GM21390 (cell line): ENCODE data around the gene ATP8A2.

Source experiments
- ATAC-seq: cut with Tn5 transposase; IDR thresholded peaks from one replicate; pipeline ENCODE4 v1.9.1; 2021; ENCODE audit not compliant: unreplicated experiment

ATP8A2 gene

DNA sequence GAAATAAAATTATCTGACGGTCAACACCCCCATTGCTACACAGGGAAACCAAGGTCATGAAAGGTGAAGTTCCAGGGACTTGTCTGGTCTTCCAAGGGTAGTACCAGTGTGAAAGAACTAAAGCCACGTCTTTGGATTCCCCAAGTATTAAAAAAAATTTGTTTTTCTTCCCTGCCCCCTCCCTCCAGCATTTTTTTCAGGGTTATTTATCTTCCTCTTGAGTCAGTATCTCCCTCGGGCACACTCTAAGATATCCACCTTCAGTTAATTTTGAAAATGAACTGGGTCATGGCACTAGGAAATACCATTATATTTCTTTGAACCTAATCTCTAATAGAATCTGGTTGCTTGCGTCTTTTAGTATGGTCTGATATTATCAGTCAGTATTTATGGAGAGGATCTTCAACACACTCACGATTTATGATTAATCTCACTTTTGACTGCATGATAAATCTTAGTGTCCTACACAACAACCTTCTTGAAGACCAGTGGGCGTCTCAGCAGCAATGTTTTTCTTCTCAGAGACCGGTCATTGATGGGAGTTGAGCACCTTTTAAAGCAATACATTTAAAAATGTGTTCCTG lies 9.1 kb downstream of the ATP8A2 start:
- no peak for ATAC-seq

DNA sequence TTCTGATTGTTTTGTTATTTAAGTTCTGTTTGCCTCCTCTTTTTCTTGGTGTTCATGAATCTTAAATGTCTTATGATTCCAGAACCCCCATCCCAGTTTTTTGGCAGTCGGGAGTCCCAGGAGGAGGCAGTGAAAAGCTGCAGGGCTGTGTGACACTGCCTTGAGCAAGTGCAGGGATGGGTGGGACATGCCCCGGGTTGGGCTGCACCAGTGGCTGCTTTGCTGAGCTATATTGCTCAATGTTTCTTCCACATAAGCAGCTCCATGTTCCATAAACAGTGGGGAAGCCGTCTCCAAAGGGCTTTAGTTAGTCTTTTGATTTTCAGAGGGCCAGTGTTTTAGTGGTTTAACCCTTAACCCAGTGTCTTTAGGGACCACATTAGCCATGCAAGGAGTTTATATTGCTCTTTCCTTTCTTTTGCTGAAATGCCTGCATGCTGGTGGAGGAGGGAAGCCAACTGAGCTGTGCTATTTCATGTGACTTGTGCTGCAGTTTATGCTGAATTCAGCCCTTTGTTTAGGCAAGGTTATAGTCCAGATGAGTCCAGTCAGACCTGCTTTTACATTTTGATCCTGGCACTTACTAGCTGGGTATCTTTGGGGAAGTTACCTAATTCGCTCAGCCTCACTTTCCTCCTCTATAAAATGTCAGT lies 13.1 kb downstream of the ATP8A2 start:
- ATAC-seq, result no peak

DNA sequence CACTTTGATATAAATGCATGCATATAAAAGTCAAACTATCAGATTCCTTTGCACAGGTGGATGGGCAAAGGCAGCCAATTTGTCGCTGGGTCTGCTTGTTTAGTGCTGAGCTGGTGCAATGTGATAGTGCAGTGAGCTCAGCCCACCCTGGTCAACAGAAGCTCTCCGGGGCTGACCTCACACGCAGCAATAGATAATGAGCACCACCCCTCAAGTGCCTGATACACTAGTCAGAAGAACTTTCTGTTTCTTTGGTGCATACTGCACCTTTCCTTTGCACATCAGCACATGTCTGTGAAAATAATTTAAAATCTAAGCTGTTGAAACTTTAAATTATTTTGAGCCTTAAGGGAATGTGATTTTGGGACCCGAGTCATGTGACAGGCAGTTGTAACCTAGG lies 20.2 kb downstream of the ATP8A2 start:
- ATAC-seq, result no peak

DNA sequence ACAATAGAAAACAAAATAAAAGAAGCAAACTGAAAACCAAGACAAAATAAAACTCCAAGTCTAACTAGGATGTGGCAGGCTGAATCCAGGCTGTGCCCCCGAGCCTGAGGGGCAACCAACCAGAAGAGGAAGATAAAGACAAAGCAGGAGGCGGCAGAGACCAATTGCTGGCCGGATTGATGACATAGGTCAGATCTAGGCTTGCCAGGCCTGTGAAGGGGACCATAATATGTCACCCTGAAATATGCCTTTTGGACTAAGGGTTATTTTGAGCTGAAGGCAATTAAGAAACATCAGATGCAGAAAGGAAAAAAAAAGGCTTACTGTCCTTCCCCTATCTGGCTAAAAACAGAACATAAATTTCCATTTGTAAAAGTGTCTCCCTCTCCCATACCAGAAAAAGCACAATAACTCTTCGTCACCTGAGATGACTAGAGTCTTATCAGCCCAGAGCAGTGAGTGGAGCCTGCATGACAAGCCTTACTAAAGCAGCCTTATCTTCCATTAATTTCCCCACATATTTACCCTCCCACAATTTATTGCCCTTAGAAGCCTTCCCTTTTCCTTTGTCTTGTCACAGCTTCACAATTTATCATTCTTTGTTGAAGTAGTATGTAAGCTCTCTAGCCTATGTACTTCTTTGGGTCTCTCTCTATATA lies 22.8 kb downstream of the ATP8A2 start:
- ATAC-seq, result no peak

DNA sequence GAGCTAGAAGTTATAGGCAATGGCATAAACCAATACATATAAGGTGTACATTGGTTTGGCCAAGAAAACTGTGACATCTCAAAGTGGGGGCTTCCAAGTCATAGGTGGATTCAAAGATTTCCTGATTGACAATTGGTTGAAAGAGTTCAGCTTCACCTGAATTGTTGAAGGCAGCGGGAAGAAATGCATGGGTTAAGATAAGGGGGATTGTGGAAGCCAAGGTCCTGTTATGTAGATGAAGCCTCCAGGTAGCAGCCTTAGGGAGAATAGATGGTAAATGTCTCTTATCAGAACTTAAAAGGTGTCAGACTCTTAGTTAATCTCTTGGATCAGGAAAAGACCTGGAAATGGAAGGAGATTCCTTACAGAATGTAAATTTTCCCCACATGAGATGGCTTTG lies 26.0 kb downstream of the ATP8A2 start:
- ATAC-seq, result no peak

DNA sequence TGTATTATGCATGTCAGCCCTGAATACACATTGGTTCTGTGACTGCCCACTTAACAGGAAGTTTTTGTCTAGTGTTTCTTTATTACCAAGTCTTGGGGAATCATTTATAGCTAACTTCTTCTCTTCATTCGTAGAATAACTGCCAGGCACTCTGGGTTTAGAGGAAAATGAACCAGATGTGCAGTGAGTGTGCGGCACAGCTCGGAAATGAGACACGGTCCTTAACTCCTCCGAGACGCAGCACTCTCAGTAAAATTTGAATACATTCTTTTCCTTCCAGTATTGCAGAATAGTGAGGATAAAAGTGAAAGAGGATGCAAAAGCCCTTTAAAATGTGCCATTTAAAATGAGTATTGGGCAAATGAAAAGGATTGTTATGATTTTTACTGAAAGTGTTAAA lies 29.2 kb downstream of the ATP8A2 start:
- ATAC-seq, result no peak

DNA sequence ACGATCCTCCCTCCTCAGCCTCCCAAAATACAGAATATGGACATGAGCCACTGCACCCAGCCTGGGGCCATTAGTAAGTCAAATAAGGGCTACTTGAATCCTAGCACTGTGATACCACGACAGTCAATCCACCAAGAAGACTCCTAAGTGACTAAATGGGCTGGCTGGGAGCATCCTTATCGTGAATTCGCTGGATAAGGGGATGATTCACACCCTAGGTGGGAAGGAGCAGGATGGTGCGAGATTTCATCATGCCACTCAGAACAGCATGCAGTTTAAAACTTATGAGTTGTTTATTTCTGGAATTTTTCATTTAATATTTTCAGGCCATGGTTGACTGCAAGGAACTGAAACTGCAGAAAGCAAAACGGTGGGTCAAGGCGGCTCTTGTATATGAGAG lies 30.2 kb downstream of the ATP8A2 start:
- no peak for ATAC-seq

DNA sequence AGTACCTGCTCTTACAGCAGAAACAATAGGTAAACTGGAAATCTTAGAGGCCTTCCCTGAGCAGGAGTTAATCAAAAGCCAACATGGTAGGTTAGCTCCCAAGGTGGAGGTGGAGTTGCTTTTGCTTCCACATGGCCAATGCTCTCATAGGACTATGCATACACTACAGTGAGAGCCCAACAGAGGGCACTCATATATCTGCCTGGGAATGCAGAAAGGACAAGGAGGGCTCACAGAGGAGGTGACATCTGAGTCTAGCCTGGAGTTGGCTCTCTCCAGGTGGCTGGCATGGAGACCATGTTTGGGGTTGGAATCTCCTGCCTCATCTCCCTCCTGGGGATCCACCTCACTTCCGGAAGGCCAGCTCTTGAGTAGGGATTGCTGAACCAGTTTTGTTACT lies 34.6 kb downstream of the ATP8A2 start:
- ATAC-seq, result no peak

DNA sequence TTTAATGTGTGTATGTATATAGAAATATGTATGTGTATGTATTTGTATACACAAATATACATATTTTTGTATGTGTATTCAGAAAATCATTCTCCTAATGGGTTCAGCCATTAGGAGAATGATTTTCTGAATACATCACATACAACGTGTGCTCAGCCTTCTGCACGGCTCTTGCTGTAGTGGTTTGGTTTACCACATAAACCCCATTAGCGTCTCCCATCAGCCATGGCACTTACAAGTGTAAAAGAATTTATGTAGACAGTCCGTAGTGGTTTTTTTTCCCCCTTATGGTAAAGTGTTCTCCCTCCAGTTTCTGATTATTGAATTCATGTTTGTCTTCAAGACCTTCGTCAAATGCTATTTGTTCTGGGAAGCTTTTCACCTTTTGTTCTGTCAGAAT lies 38.2 kb downstream of the ATP8A2 start:
- ATAC-seq, result no peak

DNA sequence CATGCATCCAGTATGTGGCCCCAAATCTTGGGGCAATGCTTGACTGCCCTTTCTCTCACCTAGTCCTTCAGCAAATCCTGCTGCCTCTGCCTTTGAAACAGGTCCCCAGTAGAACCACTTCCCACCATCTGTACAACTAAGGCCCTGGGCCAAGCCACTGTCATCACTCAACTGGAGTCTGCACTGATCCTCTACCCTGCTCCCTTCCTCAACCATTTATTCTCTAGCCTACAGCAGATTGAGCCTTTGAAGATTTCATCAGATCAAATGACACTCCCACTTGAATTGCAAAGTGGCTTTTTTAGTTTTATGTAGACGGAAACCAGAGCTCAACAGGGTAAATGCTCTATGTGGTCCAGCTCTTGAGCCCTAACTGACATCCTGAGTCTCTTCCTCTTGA lies 43.5 kb downstream of the ATP8A2 start:
- no peak for ATAC-seq

DNA sequence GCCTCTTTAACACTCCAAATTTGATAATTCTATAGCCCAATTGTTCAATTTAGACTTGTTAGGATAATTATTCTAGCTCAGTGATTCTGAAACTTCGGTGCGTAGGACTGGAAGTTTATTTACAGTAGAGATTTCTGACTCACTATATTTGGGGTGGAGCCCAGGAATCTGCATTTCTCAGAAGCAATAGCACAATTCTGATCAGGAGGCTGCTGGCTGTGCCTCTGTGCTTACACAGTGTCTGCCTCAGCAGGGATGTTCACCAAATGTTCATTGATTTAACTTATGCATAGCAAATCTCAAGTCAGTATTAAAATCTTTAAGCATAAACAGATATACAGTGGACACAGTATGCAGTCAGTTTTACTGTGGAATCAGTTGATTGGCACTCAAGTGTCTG lies 45.8 kb downstream of the ATP8A2 start:
- ATAC-seq, result no peak

DNA sequence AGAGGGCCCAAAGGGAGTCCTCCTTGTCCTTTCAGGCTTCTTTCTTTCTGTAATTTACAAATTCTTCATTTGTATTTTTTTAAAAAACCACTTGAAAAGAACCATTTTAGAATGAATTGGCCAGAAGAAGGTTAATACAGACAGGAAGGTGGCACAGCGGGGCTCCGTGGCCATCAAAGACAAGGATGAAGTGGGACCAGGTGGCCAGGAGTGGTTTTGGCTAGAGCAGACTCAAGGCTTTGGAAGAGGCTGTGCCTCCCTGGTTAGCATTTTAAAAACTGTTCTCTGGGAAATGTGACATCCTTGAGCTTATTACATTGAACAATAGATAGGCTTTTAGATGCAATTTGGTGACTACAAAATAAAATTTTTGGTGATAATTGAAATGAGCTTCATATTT lies 48.4 kb downstream of the ATP8A2 start:
- ATAC-seq, result no peak

DNA sequence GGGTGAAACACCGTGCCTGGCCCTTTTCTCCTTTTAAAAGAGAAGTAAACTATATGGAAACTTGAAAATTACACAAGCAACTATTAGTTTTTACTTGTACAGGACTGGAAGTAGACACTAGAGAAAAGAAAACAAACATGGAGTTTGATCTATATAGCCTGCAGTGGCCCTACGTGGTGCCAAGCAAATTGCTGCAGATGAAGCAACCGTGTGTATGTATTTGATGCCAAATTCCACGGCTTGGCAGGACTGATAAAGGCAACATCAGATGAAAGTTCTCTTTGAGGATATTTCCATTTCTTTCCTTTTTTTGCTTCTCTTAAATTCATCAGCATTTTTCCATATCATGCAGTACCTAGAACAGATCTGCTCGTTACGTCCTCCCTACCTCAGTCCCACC lies 49.8 kb downstream of the ATP8A2 start:
- ATAC-seq, result no peak

DNA sequence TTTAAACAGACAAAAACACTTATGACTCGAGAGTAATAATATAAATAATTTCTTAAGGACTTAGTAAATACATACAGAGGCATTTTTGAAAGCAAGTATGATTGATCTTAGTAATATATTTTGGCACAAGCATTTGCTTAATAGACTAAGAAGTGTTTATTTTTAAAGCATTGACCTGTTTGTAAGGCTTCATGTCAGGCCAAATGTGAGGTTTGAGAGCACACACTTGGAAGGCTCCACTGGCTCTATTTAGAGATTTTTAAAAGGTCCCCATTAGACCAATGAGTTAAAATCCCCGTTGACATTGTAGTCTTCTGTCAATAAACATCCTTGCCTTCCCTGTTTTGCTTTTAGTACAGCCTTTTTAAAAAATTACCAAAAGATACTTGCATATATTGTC lies 50.4 kb downstream of the ATP8A2 start:
- ATAC-seq, result no peak

DNA sequence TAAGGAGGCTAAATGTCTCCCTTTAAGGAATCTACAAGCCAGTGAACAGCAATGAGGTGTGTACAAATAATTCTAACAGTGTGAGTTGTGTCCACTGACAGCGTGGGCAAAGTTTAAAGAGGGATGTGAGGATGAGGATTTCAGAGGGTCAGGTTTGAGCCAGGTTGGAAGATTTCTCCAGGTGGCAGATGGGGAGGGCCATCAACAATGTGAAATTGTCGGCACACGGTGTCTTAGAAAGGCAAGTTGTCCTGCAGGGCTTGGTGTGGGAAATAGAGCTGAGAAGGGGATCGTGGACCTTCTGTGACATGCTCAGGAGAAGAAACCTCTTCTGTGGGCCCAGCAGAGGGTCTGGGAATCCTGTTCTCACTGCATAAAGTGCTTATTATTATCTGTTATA lies 52.1 kb downstream of the ATP8A2 start:
- no peak for ATAC-seq

DNA sequence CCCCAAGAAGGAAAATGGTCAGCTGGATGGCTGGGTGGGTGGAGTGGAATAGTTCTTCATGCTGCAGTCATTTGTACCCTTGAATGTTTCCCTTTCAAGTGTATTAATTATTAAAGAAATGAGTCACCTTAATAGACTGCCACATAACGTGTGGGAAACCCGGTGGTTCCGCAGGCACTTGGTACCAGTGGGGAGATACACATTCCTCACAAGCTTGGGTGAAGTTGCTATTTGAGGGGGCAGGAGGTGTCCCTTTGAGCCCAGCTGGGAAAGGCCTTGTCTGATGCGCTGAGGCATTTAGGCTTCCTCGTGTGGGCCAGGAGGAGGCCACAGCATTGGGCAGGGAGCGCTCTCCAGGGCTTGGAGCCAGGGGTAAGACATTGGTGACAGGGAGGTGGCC lies 57.7 kb downstream of the ATP8A2 start:
- ATAC-seq, result no peak

DNA sequence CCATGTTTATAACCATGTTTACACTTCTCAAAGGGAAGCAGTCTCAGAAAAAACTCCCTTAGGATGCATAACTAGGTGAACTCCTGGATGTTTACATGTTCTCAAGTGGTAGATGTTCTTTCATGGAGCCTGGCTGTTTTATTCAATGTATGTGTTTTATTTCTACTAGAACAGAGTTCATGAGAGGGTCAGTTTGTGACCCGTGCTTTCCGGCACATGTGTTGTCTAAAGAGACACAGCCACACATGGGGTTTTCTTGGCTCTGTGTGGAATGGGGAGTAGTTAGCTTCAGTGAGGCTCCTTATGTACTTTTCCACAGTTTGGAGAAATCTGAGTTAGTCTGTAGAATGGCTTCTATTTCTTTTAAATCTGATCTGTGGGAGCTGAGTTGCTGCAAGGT lies 60.9 kb downstream of the ATP8A2 start:
- no peak for ATAC-seq

DNA sequence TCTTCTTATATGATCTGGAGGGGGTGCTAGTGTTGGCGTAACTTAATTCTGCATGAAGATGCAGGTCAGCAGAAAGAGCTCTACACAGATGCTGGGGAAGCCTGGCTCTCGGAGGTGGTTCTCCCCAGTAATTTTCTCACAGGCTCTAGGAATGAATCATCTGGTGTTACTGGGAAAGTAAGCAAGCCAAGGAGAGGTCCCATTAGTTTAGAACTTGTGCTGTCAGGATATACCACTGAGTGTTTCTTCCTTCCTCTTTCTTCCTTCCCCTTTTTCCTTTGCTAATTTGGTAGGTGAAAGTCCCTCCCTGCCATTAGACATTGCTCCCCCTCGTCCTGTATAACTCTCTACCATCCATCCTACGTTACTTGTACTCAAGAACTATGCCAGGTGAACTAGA lies 68.3 kb downstream of the ATP8A2 start:
- no peak for ATAC-seq

DNA sequence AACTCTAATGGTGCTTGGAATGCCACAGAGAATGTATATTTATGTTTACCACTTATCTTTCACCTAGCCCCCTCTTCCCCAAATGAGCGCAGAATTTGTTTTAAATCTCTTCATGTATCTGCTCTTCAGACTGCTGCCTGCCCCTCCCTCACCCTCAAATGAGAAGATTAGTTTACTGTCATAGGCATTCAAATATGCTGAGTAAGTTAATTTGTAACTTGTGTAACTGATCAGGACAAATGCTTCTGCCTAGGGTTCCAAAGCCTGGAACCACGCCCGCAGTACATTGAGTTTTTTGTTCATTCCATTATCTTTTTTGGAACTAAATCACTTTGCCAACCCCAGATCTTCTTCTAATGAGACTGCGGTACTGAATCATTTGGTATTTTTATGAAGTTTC lies 74.5 kb downstream of the ATP8A2 start:
- ATAC-seq, result no peak

DNA sequence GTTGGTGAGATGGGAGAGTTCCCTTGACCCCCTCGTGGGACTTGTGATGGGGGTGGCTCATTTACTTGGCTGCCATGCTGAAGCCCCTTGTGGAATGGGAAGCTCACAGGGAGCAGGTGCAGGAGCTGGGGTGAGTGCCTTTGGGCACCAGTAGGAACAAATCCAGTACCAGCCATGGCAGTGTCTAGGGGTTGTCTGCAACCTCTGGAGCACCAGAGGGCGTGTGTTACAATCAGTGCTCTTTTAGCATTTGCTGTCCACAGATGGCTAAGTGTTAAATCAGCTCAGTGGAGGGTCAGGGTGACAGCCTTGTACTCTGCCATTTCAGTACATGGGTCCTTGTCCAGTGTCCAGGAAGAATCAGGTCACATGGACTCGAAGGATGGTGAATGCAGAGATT lies 75.6 kb downstream of the ATP8A2 start:
- ATAC-seq, result no peak

DNA sequence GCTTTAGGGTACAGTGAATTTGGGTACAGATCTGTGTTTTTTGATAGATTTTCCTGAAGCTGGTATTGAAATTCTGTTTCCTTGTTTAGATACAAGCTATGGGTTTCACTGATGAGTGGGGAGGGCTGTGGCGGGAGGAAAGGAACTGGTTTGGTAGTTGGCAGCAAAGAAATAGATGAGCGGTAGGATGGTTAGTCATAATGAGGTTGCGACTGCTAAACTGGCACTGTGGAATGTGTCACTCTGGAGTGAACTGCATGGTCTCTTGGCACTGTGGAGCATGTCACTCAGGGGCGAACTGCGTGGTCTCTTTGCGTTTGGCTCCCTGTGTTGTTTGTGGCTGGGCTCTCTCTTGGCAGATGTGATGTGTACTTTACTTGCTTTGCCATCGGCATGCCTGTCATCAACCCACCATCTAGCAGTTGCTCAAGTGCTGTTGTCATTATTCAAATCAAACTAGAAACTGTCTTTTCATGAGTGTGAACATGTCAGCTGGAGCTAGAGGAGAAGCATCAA lies 82.1 kb downstream of the ATP8A2 start:
- ATAC-seq, result no peak

DNA sequence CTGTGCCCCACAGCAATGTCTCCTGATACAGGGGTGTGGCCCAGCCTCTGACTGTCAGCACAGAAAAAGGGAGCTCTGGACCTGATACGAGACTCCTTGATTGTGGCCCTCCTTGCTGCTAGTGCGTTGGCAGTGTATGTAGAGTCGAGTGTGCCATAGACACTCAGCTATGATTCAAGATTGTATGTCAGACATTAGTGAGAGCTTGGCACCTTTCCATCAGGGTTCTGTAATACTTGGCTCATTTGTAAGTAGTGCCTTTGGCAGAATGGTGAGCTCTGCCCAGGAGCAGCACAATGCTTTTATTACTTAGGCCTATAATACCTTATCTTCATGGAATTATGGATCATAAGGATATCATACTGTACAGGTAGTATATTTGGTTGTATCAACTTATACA lies 83.4 kb downstream of the ATP8A2 start:
- no peak for ATAC-seq

DNA sequence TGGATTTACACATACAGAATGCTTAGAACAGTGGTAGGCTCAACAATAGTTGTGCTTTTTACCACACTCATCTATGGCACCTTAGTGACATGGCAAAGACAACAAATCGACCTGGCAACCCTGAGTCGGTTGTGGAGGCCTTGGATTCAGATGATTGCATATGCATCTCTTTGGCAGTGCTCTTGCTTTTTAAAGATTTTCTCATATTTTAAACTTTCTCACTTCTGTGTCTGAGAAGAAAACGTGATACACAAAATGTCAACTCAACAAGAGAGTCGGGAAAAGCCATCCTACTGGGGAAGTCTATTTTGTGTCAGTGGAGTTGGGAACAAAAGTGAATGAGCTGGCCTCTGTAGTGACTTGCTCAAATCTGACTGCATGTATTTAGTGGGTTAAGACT lies 85.8 kb downstream of the ATP8A2 start:
- no peak for ATAC-seq
